Common myeloid progenitor, CD34-positive (primary cell): ENCODE data around the gene TMEM140.

Experiments used
- CTCF ChIA-PET: fragments of 350-600 bp; sonication (Branson Sonifier 250); formaldehyde crosslinking; loops from one replicate; lab custom pipeline; 2021; ENCODE audit warnings: antibody characterized with exemption; lab: Charles Lee
- POLR2A ChIA-PET: fragments of 350-600 bp; sonication (Branson Sonifier 250); formaldehyde crosslinking; loops from one replicate; lab custom pipeline; 2021; ENCODE audit warnings: antibody characterized with exemption; lab: Charles Lee
- DNase-seq, 3 donors: peaks; one replicate each; pipeline versions ENCODE4 v3.0.0 to v3.0.0-alpha.2; 2013
- H3K27ac ChIP-seq, 2 experiments: 1 replicate in 1 of 2; 2 replicates in 1 of 2; pipeline ENCODE4 v1.7.0; 2013; ENCODE audit warnings: inconsistent platforms in 2 of 2, low read length in 2 of 2, mild to moderate bottlenecking in 2 of 2, low read depth in 1 of 2, moderate library complexity in 1 of 2; ENCODE audit not compliant: severe bottlenecking in 2 of 2, insufficient read depth in 1 of 2, poor library complexity in 1 of 2
- H3K27me3 ChIP-seq, 5 experiments: replicated peaks in 2 of 5; 1 replicate in 3 of 5; 2 replicates in 2 of 5; pipeline versions ENCODE4 v1.6.1 to v1.7.0; 2013; ENCODE audit warnings: low read length in 4 of 5, mild to moderate bottlenecking in 2 of 5, moderate library complexity in 2 of 5, inconsistent platforms in 1 of 5; ENCODE audit not compliant: insufficient read depth in 5 of 5, control insufficient read depth in 4 of 5
- H3K36me3 ChIP-seq, 4 experiments: 1 replicate in 2 of 4; 2 replicates in 2 of 4; pipeline versions ENCODE4 v1.6.1 to v1.7.0; 2013; ENCODE audit warnings: low read length in 3 of 4, control low read depth in 1 of 4, mild to moderate bottlenecking in 1 of 4; ENCODE audit not compliant: control insufficient read depth in 4 of 4, insufficient read depth in 4 of 4
- H3K4me1 ChIP-seq, 4 experiments: 1 replicate in 3 of 4; 2 replicates in 1 of 4; pipeline versions ENCODE4 v1.6.1 to v1.7.1; 2013; ENCODE audit warnings: low read length in 3 of 4, mild to moderate bottlenecking in 3 of 4, control low read depth in 1 of 4, inconsistent platforms in 1 of 4, moderate library complexity in 1 of 4; ENCODE audit not compliant: control insufficient read depth in 4 of 4, insufficient read depth in 4 of 4; ENCODE audit errors: control extremely low read depth in 1 of 4
- H3K4me3 ChIP-seq, 7 experiments: 1 replicate in 4 of 7; 2 replicates in 3 of 7; pipeline versions ENCODE4 v1.5.1 to v1.7.0; 2013; ENCODE audit warnings: mild to moderate bottlenecking in 7 of 7, low read length in 6 of 7, moderate library complexity in 6 of 7, inconsistent platforms in 2 of 7, low read depth in 2 of 7, control low read depth in 1 of 7; ENCODE audit not compliant: insufficient read depth in 4 of 7, control insufficient read depth in 1 of 7; ENCODE audit errors: extremely low read depth in 1 of 7
- H3K9me3 ChIP-seq, 5 experiments: 1 replicate in 4 of 5; 2 replicates in 1 of 5; pipeline versions ENCODE4 v1.6.1 to v1.7.1; 2013; ENCODE audit warnings: low read length in 4 of 5, mild to moderate bottlenecking in 2 of 5, inconsistent platforms in 1 of 5, low read depth in 1 of 5, moderate library complexity in 1 of 5; ENCODE audit not compliant: control insufficient read depth in 4 of 5, insufficient read depth in 2 of 5; ENCODE audit errors: control extremely low read depth in 1 of 5
- WGBS: methylation state at CpG from one replicate; pipeline ENCODE4 v1.1.5; 2013; ENCODE audit not compliant: insufficient coverage; 5-methylcytosine and 5-hydroxymethylcytosine counted together

The TMEM140 gene

DNA sequence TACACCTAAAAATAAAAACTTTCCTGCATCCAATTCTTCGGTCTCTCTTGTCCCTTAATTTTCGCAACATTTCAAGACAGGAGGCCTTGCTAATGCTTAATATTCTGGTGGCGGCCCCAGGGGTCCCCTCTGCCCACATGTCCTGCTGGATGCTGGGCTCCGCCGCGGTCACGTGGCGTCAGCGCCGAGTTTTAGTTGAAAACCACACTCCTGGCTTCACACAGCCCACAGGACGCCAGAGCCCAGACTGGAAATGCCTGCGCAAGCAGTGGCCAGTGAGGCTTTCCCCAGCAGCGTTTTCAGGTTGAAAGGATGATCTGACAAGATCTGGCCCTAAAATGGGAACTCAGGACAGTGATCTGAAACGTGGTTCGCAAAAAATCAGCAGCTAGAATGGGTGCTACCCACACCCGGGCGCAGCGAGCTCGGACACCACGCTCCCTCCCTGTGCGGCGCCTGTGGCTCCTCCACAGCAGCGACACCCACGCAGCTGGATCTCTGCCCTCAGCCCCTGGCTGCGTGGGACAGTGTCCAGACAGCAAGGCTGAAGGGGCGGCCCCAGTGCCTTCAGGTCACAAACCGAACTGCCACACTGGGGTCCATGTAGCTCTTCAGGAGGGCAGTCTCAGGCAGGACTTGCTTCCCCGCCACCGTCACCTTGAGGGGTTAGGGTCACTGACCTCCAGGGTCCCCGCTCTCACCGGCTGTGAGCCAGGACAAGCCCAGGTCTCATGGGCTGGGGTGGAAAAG, 34.2 kb downstream of the TMEM140 start:
- Histone ChIP-seq H3K4me1 (peaks cover 0 to 6% (median 0%) of the 10 kb centered on the region in 4 experiments), H3K4me3 (no peak overlapping the region), H3K9me3 (peaks cover 3 to 39% (median 26%) of the 10 kb centered on the region in 5 experiments), H3K36me3 (peaks cover 11 to 68% (median 42%) of the 10 kb centered on the region in 4 experiments), H3K27ac (no peak overlapping the region), H3K27me3 (no peaks in the 10 kb centered on the region)
- no peak for DNase-seq
- ChIA-PET CTCF (interaction anchor here (0.7 to 1.4 kb wide), 2 partner anchors 11 to 24 kb away, joined by 3 to 4 read pairs; no protein-coding TSS in a partner anchor), POLR2A (no interaction called here)
- 97% methylated on average over 29 of the region's 31 CpGs for WGBS

DNA sequence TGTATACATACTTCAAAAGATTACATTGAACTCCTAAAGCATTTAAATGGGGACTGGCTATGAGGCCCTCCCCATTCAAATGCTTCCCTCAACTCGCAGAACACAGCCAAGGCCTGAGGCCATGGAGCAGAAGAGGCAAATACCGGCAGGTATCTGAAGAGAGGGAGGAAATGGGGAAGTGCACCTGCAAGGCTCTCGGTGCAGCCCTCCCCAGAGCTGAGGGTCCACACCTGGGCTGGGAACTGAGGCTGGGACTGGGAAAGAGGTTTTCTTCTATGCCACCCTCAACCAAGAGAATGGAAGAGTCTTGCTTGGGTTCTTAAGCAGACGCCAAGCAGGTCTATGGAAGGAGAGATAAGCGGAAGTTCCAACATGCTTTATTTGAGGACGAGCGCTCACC, 35.6 kb downstream of the TMEM140 start:
- ChIA-PET CTCF (interaction anchor here (1.4 kb wide), 1 partner anchor 197 kb away, joined by 3 read pairs; the partner anchor contains the start of gene AGBL3), POLR2A (no interaction called here)
- Histone ChIP-seq H3K9me3 (peaks cover 3 to 39% (median 26%) of the 10 kb centered on the region in 5 experiments), H3K4me3 (no peak overlapping the region), H3K27me3 (no peaks in the 10 kb centered on the region), H3K27ac (no peak overlapping the region), H3K4me1 (peaks cover 0 to 6% (median 0%) of the 10 kb centered on the region in 4 experiments), H3K36me3 (peaks cover 11 to 81% (median 52%) of the 10 kb centered on the region in 4 experiments)
- DNase-seq: no peak
- WGBS: 96% methylated on average over 6 of the region's 7 CpGs

DNA sequence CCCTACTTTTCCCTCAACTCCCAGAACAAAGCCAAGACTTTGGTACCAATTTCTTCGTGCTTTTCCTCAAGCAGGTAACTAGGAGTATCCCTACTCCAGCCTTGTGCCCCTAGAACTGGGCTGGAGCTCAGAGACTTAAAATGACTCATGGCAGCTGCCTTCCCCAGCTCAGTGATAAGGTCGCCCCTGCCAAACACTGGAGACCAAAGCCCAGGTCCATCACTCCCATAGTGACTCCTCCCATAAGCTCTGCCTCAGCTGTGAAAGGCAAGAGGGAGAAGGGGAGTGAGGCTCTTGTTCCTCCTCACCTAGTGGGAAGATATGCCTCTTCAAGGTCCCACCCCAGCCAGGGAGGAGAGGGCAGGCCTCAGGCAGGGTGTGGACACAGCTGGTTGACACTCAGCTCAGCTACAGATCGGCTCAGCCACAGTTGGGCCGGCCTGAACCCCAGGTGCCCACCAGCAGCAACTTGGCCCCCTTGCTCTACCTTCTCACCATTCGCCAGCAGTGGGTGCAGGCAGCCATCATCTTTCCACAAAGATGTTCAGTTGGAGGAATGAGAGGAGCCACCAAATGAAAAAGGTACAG, 36.5 kb downstream of the TMEM140 start:
- ChIA-PET CTCF (interaction anchor here (0.9 to 1.8 kb wide), 4 partner anchors 8 to 198 kb away, joined by 3 read pairs; partner anchors contain the start of gene AGBL3), POLR2A (interaction anchor here (0.6 kb wide), 1 partner anchor 197 kb away, joined by 4 read pairs; no protein-coding TSS in a partner anchor)
- no peak overlapping the region for H3K27ac ChIP-seq
- H3K4me1 ChIP-seq: peaks cover 0 to 6% (median 0%) of the 10 kb centered on the region in 4 experiments
- peaks cover 3 to 39% (median 26%) of the 10 kb centered on the region in 5 experiments for H3K9me3 ChIP-seq
- peaks cover 11 to 90% (median 58%) of the 10 kb centered on the region in 4 experiments for H3K36me3 ChIP-seq
- H3K4me3 ChIP-seq: no peak overlapping the region
- 94% methylated on average over 3 of the region's 5 CpGs for WGBS
- no peaks in the 10 kb centered on the region for H3K27me3 ChIP-seq
- no peak for DNase-seq

- no peak for DNase-seq
- WGBS: 42% methylated on average over 4 of the region's 7 CpGs
- Histone ChIP-seq H3K4me1 (peaks cover 0 to 6% (median 0%) of the 10 kb centered on the region in 4 experiments), H3K4me3 (no peak overlapping the region), H3K36me3 (peaks cover 13 to 98% (median 64%) of the 10 kb centered on the region in 4 experiments), H3K27me3 (no peaks in the 10 kb centered on the region), H3K9me3 (peaks cover 3 to 30% (median 26%) of the 10 kb centered on the region in 5 experiments), H3K27ac (no peak overlapping the region)
- ChIA-PET CTCF (interaction anchor here (1.0 to 1.8 kb wide), 4 partner anchors 10 to 38 kb away, joined by 3 to 4 read pairs (median 3); partner anchors contain the start of gene TMEM140), POLR2A (interaction anchor here (1.1 kb wide), 1 partner anchor 26 kb away, joined by 3 read pairs; no protein-coding TSS in a partner anchor)
Measured at GRCh38 chr7:135185471-135186260, 37.8 kb downstream of the TMEM140 start.

- Histone ChIP-seq H3K4me3 (no peak overlapping the region), H3K4me1 (peaks cover 0 to 6% (median 0%) of the 10 kb centered on the region in 4 experiments), H3K36me3 (peaks cover 15 to 97% (median 67%) of the 10 kb centered on the region in 4 experiments), H3K27me3 (no peaks in the 10 kb centered on the region), H3K9me3 (peaks cover 3 to 25% (median 21%) of the 10 kb centered on the region in 5 experiments), H3K27ac (no peak overlapping the region)
- WGBS: 100% methylated on average over 3 of the region's 3 CpGs
- no peak for DNase-seq
- CTCF ChIA-PET: interaction anchor here (1.0 to 1.2 kb wide), 2 partner anchors 15 to 39 kb away, joined by 3 to 4 read pairs; partner anchors contain the start of gene TMEM140
- POLR2A ChIA-PET: interaction anchor here (1.1 kb wide), 1 partner anchor 26 kb away, joined by 3 read pairs; no protein-coding TSS in a partner anchor
Measured at GRCh38 chr7:135186261-135186540, 38.3 kb downstream of the TMEM140 start.

GRCh38 chr7:135186841-135187253, 39.0 kb downstream of the TMEM140 start:
- CTCF ChIA-PET: no interaction called here
- POLR2A ChIA-PET: interaction anchor here (0.6 to 1.1 kb wide), 2 partner anchors 25 to 163 kb away, joined by 3 read pairs; no protein-coding TSS in a partner anchor

More at GRCh38 chr7:135186841-135187253, 39.0 kb downstream of the TMEM140 start:
- peaks cover 3 to 19% (median 14%) of the 10 kb centered on the region in 5 experiments for H3K9me3 ChIP-seq
- H3K27me3 ChIP-seq: no peaks in the 10 kb centered on the region
- peaks cover 0 to 6% (median 0%) of the 10 kb centered on the region in 4 experiments for H3K4me1 ChIP-seq
- WGBS: 90% methylated on average over 12 of the region's 12 CpGs
- H3K4me3 ChIP-seq: no peak overlapping the region
- no peak for DNase-seq
- H3K27ac ChIP-seq: no peak overlapping the region
- peaks cover 16 to 97% (median 66%) of the 10 kb centered on the region in 4 experiments for H3K36me3 ChIP-seq
